Stimulated activated CD4-positive, alpha-beta T cell treated with anti-CD3 and anti-CD28 coated beads, Interleukin-12 subunit alpha, Interleukin-12 subunit beta, amount 100 ng/mL, for 24 hours (primary cell): ENCODE data around the gene MAP3K4.

Experiments
- DNase-seq, 2 experiments: peaks; one replicate each; pipeline ENCODE4 v3.0.0-alpha.2; 2020; ENCODE audit warnings: low read depth in 2 of 2

MAP3K4 gene

DNA sequence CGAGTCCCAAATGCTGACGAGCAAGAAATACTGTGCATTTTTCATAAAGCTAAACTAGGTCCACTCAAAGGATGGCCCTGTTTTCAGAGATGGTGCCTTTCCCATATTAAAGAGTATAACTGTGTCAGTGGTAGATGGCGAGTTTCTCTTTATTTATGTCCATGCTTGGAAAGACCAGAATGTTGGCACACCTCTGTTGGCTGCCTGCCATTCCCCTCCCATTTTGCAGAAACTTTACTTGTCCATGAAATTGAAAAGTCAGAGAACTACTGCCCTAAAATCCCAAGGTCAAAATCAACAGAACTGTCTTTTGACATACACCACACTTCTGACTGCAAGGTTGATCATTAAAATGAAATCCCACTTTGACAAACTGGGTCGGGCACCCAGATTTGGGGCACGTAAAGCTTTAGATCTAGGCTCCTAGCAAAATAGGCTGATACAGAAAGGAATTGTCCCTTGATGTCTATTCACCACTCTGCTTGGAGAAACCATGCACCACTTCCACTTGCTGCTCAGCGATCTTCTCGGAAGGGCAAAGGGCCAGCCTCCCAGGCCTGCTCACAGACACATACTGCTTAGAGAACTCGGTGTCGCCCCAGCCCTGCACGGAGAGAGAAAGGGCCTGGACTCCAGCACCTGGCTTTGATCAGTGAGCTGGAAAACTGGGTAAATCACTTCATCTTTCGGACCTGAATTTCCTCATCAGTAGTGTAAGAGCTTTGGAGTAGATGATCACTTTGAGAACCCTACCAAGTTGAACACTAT, 152.3 kb downstream of the MAP3K4 start:
- DNase-seq = no peak

DNA sequence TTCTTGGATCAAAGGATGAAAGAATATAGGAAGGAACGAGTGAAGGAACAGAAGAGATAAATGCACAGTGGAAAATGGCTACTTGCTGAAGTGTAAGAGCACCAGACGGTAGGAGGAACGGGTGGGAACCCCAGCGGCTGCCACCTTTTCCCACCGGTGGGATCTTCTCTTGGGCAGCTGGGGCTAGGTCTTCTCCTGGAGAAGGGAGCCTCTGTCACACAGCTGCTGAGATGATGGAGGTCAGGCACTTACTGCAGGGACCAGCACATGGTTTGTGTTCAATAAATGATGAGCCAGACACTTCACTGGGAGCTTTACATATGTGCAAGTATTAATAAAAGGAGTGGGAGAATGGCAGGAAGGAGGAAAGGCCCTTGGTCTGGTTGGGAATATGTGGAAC, 158.6 kb downstream of the MAP3K4 start:
- no peak for DNase-seq

DNA sequence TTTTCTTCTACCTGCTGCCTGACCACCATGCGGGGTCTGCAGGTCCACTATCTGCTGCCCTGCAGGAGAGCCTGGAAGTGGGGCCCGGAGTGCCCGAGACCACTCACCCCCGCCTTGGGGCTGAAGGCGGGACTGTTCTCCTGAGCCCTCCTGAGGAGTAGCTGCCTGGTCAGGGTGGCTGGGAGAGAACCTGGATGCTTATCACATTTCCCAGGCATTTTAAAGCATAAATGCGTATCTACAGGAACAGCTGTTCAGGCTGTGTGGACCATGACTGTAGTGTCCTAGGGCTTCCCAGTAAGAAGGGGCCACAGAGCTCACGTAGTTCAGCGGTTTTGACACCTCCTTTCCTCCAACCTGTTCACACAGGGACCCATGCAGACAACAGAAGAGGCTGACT, 159.0 kb downstream of the MAP3K4 start:
- DNase-seq = no peak

DNA sequence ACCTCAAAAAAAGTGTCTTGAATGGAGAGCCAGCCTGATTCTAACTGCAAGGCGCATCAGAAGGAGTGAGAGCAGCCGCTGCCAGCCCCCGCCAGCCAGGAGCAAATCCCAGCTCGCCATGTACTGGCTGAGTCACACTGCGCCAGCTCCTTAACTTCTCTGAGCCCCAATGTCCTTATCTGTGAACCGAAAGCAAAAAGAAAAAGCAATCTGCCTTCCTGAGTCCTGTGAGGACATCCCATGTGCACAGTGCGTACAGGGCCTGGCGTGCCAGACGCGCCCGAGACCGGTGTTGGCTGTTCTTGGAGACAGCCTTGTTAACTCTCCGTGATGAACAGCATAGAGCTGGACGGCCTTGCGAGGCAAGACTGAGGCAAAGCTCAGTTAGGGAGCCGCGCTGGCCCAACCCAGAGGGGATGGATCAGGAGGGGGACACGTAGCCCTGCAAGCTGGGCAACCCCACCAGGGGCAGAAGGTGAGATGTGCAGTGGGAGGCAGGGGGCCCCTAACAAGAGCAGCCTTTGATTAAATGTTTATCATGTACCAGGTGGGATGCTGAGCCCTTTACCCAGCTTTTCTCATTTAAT, 159.6 kb downstream of the MAP3K4 start:
- DNase-seq = no peak

DNA sequence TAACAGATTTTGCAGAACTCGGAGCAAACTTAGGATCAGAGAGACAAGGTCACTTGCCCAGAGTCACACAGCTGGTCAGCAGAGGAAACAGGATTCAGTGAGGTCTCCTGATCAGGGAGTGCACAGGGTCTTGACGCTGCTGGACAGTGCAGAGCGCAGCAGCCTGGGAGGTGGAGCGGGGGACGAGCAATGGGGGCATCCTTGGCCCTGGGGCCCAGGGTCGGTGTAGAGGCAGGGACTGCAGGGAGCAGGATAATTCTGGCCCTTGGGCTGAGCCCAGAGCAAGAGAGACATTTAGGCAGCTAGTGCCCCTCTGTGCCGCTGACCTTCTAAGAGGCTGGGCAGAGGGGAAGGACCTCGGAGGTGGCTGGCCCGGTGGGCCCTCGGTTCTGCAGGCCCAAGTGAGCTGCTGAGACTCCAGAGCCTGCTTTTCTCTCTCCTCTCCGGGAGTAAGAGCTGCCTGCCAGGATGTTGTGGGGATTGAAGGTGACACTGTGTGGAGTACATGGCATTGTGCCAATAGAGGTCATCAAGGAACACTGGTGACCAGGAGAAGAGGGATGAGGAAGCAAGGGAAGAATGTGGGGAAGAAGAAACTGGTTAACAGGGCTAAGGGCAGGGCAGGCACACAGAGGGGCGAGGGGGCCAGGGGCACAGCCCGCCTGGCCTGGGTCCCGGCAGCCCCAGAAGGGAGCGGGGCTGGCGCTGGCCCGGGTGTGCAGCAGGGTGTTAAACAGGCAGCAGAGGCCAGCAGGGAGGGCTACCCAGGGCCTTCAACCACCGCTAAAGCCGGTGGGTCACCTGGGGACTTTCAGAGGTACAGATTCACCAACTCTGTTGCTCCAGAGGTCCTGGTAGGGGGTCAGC, 160.3 kb downstream of the MAP3K4 start:
- DNase-seq = no peak

DNA sequence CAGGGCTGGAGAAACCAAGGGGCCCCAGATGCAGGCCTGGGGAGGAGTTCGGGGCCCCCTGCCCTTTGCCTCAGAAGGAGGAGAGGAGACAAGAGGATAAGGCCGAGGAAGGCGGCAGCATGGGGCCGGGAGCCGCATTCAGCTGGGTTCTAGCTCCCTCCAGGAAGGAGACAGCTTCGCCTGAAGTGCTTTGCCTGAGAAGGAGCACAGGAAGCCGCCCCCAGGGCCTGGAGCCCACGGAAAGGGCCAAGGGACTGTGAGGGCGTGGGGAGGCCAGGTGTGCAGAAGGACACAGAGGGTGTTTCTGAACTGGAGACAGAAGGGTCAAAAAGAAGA, 160.9 kb downstream of the MAP3K4 start:
- DNase-seq = no peak

DNA sequence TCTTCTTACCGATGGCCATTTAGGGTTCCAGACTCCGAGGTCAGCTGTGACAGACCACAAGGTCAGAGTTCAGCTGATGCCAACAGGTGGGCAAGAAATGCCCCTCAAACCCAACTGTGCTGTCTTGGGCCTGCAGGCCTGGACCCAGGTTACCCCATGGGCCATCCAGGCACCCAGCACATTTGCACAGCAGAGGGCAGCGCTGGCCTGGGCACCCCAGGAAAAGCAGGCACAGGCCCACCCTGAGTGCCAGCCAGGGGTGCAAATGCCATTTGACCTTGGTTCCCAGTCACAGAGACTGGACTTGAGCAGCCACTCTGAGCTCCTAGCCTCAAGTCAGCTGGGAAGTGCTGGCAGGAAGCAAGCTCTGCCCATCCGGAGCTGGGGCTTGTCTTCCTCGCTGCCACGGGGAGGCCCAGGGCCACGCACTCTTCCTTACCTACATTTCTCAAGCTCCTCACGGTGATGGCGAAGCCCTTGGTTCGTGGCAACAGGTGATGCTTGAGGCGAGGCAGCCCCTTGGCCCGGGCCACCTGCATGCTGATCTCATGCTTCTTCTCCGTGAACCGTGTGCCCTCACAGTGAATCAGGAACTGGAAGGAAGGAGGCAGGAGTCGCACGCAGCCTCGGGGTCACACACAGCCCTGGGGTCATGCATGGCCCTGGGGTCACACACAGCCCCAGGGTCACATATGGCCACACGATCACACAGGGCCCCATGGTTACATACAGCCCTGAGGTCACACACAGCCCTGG, 161.5 kb downstream of the MAP3K4 start:
- no peak for DNase-seq

DNA sequence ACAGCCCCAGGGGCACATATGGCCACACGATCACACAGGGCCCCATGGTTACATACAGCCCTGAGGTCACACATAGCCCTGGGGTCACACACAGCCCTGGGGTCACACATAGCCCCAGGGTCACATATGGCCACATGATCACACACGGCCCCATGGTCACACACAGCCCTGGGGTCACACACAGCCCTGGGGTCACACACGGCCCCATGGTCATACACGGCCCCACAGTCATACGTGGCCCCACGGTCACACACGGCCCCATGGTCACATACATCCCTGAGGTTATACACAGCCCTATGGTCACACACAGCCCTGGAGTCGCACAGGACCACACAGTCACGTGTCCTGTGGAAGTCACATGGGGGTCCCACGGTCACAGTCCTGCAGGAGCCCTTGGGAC, 162.2 kb downstream of the MAP3K4 start:
- DNase-seq = no peak

DNA sequence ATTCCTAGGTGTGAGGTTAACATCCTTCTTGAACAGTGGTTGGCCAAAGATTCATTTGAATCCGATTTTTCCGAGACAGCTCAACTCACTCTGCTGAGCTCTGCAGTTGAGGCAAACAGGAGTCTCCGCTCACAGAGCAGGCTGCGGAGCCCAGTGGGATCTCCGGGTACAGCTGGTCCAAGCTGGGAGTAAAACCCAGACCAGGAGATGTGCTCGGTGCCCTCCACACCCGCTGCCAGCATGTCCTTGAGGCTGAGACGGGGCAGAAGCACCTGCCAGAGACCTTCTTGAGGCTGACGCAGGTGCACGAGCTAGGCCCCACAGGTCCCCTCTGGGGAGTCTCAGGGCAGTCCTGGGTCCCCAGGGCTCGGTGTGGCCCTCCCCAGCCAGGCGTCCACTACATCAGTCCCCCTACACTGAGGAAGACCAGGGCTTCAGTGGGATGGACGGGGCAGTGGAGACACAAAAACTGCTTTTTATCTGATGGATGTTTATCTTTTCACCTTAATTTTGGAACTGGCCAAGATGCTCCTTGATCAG, 163.3 kb downstream of the MAP3K4 start:
- no peak for DNase-seq

DNA sequence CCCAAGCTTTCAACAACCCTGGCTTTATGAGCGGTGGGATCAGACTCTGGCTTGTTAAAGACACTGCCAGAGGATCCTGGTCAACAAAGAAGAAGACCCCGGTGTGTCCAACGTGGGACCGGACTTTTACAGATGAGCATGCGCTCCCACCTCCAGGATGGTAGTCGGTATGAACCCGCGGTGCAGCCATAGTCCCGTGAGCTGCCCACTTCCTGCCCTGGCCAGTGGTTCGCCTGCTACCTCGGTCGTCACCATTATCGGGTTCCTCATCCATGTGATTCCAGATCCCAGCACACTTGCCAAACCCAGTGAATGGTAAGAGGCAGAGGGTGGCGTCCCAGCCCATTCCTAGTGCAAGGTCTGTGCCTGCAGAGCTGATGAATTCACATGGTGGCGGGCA, 169.6 kb downstream of the MAP3K4 start:
- no peak for DNase-seq

DNA sequence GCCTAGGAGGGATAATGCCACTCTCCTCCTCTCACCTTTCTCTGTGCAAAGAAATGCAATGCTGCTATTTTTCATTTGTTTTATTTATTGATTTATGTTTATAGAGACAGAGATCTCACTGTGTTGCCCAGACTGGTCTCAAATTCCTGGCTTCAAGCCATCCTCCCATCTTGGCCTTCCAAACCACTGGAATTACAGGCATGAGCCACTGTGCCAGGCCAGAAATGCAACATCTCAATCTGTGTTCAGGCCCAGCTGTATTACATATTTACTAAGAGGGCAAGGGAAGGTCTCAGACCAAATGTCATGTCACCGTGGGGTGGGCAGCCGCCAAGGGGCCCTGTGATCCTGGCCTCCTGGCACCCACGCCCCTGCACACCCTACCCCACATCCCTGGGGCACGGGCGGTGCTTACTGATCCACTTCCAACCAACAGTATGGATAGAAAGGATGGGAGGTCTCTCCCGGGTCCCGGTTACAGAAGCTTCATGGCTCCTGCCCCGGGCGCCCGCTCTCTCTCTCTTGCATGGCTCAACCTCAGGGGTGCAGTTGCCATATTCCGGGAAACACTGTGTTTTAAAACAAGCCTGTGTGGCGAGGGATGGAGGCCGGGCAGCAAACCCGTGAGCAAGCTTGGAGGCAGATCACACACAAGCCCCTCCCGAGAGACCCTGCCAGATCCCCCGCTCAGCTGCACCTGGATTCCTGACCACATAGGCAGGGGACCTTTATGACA, 170.5 kb downstream of the MAP3K4 start:
- no peak for DNase-seq

DNA sequence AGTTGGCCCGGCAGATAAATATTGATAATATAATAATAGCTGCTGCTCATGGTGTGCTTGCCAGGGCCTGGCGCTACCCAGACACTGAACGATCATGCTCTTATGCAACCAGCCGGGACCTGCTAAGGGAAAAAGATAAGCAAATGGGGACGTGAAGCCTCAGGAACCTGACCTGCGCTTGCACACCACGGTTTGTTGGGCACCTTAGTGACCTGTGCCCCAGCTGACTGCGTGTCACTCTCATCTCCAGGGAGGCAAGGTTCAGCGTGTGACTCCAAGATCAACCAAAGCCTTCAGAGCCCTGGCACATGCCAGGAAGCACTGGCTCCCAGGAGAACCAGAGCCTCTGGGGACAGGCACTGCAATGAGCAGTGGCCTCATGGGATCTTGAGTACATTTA, 171.2 kb downstream of the MAP3K4 start:
- DNase-seq = no peak

DNA sequence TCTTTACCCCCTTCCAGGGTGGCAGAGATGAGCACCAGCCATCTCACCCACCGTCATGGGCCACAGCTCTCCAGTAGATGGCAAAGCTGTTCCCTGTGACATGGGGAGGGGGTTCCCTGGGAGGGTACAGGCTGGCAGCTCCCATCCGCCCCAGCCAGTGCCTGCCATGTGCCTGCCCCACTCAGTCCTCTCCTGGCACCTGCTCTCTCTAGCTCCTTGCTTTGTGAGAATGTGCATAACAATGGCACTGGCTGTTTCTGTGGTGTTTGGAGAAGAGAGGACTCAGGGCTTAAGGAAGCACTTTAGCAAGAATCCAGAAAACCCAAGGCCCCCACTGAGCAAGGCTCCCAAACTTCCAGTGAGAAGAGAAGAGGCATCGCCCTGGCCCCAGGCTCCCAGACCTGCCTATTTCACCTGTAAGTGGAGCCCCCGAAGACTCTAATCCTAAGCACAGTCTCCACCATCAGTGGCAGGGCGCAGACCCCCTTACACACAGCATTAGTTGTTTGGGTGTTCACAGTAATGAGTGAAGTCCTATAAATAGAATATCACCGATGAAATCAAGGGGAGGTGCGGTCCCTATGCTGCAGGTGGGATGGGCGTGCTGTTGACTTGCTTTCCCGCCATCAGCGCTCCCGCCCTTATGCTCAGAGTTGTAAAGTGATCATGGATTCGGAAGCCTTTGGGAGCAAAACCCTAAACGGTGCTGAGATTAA, 172.1 kb downstream of the MAP3K4 start:
- DNase-seq = no peak

DNA sequence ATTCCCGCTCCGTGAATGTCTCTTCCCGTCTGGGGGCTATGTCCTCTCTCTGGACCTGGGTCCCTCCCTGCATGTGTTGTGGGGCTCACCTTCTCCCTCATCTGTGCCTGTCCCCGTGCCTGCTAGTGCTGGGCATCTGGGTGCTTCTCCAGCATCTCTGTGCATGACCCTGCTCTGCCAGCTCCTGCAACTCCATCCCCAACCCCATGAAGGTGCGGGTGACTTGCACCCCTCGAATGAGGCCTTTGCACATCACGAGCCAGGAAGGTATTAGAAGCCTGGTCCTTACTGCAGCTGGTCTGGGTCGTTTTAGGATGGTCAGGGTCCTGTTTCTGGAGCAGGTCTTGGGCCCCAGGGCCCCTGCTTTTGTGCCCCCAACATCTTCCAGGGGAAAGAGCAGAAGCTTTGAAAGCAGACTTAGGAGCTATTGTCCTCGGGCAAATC, 172.6 kb downstream of the MAP3K4 start:
- DNase-seq = no peak

DNA sequence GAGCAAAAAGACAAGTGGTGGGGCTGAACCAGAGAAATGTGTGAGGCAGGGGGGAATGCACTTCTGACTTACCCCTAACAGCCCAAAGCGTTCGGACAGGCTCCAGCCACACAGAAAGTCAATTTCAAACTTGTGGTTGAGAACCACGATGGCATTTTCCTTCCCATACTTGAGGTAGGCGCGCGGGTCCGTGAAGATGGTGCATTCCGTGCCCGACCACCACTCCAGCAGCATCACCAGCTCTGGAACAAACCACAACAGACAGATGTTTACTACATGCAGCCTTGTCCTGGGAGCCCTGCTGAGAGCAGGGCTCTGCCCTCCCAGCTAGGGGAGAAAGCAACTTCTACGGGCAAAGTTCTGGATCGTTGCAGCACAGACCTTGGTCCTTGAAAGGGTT, 174.6 kb downstream of the MAP3K4 start:
- DNase-seq = no peak

DNA sequence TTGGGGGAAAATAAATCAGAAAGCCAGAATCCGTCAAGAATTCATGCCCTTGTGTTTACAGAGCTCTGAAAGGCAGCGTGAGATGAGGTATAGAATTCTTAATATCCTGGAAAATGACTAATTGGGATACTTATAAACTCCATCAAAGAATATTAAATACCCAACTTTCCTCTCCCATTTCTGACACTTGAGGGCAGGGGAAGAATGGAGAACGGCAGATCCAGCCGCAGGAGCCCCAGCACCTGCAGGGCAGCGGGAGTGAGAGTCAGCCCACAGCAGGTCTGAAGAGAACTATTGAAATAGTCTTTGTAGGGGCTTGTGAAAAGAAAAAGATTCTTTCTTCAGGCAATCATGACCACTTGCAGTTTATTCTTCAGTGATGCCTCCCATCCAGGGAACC, 175.1 kb downstream of the MAP3K4 start:
- DNase-seq = no peak
